GM18526 (cell line): Measurements from ENCODE around the gene PRICKLE3.
A peak's percentile ranks its signal among the peaks of the same experiment; 100 is the strongest.

Source experiments
- POLR2A ChIP-seq: IDR thresholded peaks from 3 replicates; pipeline ENCODE4 v1.6.1; 2011; ENCODE audit not compliant: insufficient read length; ENCODE audit errors: extremely low read depth

The PRICKLE3 gene

GRCh38 chrX:49197543-49198087 is 11.4 kb upstream of the PRICKLE3 start:
- TF ChIP-seq POLR2A: no peak

- no peak for TF ChIP-seq POLR2A
Observed at GRCh38 chrX:49193542-49193964, 7.4 kb upstream of the PRICKLE3 start.

DNA sequence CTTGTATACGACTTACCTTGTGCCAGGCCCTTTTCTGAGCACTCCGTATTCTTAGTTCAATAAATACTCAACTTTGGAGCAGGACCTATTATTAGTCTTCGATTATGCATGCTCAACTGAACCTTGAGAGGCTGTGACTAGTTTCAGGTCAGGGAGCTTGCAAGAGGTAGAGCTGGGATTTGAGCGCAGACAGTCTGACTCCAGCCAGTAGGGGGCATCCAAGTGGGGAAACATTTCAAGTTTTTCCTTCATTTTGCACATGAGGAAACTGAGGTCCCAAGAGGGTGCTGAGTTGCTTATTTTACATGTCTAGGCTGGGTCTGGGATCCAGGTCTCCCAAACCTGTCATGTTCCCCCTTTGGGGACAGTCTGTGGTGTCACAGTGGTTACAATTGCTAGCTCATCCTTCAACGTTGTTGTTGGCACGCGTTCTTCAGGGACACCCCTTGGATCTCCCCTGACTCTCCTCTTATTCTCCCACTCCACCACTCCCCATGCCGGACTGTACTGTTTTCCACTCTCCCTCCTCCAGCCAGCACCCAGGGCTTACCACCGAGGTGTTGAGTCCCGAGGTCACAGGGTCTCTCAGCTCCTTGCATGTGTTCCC is 6.7 kb upstream of the PRICKLE3 start:
- no peak for TF ChIP-seq POLR2A

DNA sequence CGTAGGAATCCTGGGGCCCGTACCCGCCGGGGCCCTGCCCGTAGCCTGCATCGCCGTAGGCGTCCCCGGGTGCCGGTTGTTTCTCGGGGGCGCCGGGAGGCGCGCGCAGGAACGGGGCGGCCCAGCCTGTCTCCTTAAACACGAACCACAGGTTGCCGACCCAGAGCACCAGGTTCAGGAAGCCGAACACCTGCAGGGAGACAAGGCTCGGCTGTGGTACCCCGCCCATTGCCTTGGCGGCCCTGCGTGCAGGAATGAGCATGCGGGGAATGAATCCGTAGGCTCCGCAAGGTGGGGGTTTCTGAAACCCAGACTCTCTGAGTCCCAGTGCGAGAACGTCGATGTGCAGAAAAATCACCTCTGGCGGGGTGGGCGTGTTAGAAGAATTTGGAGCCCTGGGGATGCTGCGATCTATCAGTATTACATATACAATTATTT is 5.4 kb upstream of the PRICKLE3 start:
- no peak for TF ChIP-seq POLR2A

GRCh38 chrX:49190821-49191573 is 4.8 kb upstream of the PRICKLE3 start:
- peak; percentile 87 for TF ChIP-seq POLR2A

- TF ChIP-seq POLR2A: no peak
Observed at GRCh38 chrX:49189606-49190005, 3.4 kb upstream of the PRICKLE3 start.

DNA sequence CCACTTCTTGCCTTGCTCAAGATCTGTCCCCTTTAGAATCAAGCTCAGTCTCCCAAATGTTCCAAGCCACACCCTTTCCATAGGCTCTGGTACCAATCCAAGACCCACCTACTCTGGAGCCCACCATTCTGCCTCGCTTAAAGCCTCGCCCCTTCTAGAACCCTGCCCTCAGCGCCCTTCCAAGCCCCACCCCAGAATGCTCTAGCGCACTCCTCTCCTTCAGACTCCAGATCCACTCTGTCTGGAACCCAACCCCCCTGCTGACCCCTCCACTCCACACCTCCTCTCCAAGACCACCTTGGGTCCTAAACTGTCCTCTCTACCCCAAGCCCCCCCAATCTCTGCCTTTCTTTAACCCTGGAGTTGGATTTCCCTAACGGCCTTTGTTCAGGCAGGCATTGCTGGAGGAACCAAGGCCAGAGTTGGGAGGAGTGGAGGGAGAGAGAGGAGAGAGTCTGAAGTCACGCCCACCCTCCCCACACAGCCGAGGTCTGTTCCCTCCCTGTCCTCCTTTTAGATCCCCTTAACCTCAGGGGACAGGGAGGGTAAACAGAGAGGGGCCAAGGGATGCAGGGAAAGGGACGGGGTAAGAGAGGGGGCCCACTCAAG is 2.4 kb upstream of the PRICKLE3 start:
- no peak for TF ChIP-seq POLR2A

GRCh38 chrX:49187526-49187925 is 1.4 kb upstream of the PRICKLE3 start:
- no peak for TF ChIP-seq POLR2A

- no peak for TF ChIP-seq POLR2A
Observed at GRCh38 chrX:49187028-49187394, 838 bp upstream of the PRICKLE3 start.

- TF ChIP-seq POLR2A: peak; percentile 27
Observed at GRCh38 chrX:49184294-49185281, 1.6 kb downstream of the PRICKLE3 start.

DNA sequence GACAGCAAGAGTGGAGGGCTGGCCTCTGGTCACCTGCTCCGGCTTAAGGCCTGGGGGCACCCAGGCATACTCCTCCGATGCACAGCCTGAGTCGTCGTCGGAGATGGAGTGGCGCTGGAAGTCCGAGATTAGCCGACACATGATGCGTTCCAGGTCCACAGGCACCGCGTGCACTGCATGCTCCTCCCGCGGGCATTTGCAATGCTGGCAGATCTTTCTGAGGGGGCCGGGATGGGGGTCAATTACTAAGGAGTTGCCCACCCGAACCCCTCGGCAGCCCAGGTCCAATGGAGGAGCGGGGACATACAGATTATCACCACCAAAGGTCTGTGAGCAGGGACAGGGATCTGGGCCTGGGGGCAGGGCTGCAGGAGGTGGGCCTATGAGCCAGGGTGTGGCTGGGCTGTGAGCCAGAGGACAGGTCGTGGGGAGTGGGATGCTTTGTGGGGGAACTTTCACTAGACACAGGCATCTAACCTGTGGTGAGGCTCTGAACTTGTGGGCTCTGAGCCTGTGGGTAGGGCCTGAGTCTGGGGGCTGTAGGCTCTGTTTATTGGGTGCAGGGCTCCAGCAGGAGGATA is 2.4 kb downstream of the PRICKLE3 start:
- TF ChIP-seq POLR2A: no peak

- TF ChIP-seq POLR2A: no peak
Observed at GRCh38 chrX:49179358-49179757, 6.8 kb downstream of the PRICKLE3 start.

DNA sequence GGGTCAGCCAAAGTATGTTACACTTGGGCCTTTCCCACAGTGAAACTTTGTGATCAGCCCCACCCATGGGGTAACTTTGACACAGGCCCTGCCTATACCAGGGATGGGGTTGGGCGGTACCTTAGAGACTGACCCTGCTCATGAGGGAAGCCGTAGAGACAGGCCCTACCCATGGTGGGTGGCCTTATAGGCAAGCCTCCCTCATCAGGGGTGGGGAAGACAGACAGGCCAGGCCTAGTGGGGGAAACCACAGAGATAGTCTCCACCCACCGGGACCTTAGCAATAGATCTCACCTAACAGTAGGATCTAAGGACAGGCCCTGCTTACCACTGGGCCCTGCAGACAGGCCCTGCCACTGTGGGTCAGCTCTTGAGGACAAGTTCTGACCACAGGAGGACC is 7.6 kb downstream of the PRICKLE3 start:
- no peak for TF ChIP-seq POLR2A

DNA sequence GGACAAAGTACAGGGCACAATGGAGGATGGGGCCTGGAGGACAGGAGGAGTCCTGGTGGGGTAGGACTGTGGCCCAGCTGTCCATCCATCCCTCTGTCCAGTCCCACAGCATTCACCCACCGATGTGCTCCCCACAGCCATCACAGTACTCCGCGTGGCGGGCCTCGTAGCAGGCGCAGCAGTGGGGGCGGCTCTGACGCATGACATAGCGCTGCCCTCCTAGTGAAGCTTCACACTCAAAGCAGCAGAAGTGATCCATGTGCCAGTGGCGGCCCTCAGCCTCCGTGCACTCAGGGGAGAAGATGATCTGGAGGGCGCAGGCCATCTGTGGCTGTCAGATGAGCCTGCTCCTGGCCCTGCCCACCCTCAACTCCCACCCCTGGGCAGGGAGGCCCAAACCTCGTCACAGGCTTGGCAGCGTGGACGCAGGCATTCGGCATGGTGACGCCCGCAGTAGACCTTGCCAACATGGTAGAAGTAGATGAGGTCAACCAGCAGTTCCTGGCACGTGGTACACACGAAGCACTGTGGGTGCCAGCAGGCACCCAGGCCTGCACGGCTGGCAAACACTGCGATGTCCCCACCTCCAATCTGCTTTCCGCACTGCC is 8.2 kb downstream of the PRICKLE3 start:
- no peak for TF ChIP-seq POLR2A
